H1 (cell line): Measurements from ENCODE around the gene CDH12. TPM values are rescaled to one million over a fixed set of nuclear protein-coding genes. Genes with fewer than 3 reads are reported as not detected.

Experiments
- CBX8 ChIP-seq: fragments of 300-800, 300-1000 bp; sonication (generic); IDR thresholded peaks from 2 replicates; pipeline ENCODE4 v1.7.1; 2016; ENCODE audit warnings: low read depth, low read length, borderline replicate concordance
- KDM5A ChIP-seq: fragments of 200-600 bp; IDR thresholded peaks from 2 replicates; pipeline ENCODE4 v1.7.1; 2012; ENCODE audit warnings: mild to moderate bottlenecking, low read length, inconsistent platforms, mixed read lengths
- TBP ChIP-seq: IDR thresholded peaks from 2 replicates; pipeline ENCODE4 v1.6.1; 2011; ENCODE audit warnings: low read depth, low read length, improper control_type of control experiment
- YY1 ChIP-seq: IDR thresholded peaks from 2 replicates; pipeline ENCODE4 v1.6.1; 2011; ENCODE audit warnings: low read depth, mild to moderate bottlenecking, low read length
- polyA plus RNA-seq, 7 experiments: library from polyadenylated mRNA; depleted of rRNA in 3 of 7; stranded (reverse) in 5 of 7; unstranded in 2 of 7; fragments of >200 nt in 5 of 7; fragments of 200-250 nt in 2 of 7; gene quantifications; 1 replicate in 5 of 7; 2 replicates in 1 of 7; 4 replicates in 1 of 7; pipeline versions ENCODE4 v1.2.1 to v1.2.3, GENCODE V29; 2011 to 2013; ENCODE audit warnings: missing spikeins in 2 of 7, mixed read lengths in 2 of 7
- total RNA-seq: library from RNA; stranded (reverse); fragmentation: NEBNext Ultra II Directional; extraction: Animal tissue kit (Norgen Biotek cat#: 25700); gene quantifications from 2 replicates; pipeline ENCODE4 v1.2.1, GENCODE V29; 2021

Gene CDH12
- total and polyA plus RNA-seq, 2 of the 8 experiments (the other 6 are each of a cell fraction or from before 2014, with no cell fraction given) = 0.03 TPM; not detected in 1

GRCh38 chr5:21773456-21773855, 1079.7 kb downstream of the CDH12 start (continued):
- TF ChIP-seq YY1 (no peak), CBX8 (no peak), KDM5A (no peak), TBP (no peak)
